ENCODE data around the gene DCDC2.
"Not testable (repeated sequence)": the region's sequence is repeated elsewhere in the genome, so short reads cannot be mapped to it uniquely, and the experiment has no call there.

The DCDC2 gene

DNA sequence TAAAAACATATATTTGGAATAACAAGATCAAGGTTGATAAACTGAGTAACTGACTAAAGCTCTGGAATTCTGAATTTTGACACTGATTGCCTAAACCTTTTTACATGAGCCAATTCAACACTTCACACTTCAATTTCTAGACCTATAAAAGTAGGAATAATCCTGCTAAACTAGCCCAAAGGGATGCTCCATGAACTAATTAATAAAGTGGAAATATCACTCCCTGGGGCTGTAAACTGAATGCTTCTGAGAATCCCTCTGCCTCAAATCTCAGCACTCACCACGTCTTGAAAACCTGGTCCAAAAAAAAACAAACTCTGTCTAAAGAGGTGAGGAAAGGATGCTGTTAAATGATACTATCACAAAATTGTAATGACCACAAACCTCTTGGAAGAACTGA is 50.9 kb downstream of the DCDC2 start:
- no peak overlapping the region for H3K4me3 ChIP-seq (ENCODE audit: low read depth, low read length)
- TF ChIP-seq, protein P1, sequence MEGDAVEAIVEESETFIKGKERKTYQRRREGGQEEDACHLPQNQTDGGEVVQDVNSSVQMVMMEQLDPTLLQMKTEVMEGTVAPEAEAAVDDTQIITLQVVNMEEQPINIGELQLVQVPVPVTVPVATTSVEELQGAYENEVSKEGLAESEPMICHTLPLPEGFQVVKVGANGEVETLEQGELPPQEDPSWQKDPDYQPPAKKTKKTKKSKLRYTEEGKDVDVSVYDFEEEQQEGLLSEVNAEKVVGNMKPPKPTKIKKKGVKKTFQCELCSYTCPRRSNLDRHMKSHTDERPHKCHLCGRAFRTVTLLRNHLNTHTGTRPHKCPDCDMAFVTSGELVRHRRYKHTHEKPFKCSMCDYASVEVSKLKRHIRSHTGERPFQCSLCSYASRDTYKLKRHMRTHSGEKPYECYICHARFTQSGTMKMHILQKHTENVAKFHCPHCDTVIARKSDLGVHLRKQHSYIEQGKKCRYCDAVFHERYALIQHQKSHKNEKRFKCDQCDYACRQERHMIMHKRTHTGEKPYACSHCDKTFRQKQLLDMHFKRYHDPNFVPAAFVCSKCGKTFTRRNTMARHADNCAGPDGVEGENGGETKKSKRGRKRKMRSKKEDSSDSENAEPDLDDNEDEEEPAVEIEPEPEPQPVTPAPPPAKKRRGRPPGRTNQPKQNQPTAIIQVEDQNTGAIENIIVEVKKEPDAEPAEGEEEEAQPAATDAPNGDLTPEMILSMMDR (IDR thresholded peaks at IDR 0.05; ENCODE audit: low read depth, low read length, missing control alignments) = no peak
- DNase-seq (ENCODE audit: low read depth) = no peak

DNA sequence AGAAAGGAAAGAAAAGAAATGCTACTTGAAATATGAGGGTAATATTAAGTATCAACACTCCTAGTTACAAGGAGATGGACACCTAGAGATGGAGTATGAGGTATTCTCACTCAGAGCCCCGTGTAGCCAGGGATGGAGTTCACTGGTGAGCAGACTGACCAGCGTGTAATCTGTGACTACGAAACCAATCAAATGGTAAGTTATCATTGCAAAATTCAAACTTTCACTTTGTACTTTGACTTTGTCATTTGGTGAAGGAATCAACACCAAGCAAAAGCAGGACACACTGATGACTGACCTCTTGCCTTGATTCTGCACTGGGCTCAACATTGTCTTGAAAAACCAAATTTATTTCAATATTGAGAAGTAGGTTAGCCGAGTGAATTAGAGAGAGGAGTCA is 51.8 kb downstream of the DCDC2 start:
- no peak overlapping the region for H3K4me3 ChIP-seq (ENCODE audit: low read depth, low read length)
- TF ChIP-seq, protein P1 (IDR thresholded peaks at IDR 0.05; ENCODE audit: low read depth, low read length, missing control alignments) = no peak
- DNase-seq (ENCODE audit: low read depth) = no peak

GRCh38 chr6:24296944-24297343 is 60.9 kb downstream of the DCDC2 start:
- H3K4me3 ChIP-seq (ENCODE audit: low read depth, low read length) = no peak overlapping the region
- TF ChIP-seq, protein P1 (IDR thresholded peaks at IDR 0.05; ENCODE audit: low read depth, low read length, missing control alignments) = no peak
- DNase-seq (ENCODE audit: low read depth) = no peak

DNA sequence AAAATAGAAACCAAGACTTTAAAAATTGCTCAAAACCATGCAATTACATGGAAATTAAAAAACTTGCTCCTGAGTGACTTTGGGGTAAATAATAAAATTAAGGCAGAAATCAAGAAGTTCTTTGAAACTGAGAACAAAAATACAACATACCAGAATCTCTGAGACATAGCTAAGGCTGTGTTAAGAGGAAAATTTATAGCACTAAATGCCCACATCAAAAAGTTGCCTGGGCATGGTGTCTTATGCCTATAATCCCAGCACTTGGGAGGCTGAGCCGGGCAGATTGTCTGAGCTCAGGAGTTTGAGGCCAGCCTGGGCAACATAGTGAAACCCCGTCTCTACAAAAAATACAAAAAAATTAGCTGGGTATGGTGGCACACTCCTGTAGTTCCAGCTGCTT is 64.0 kb downstream of the DCDC2 start:
- DNase-seq (ENCODE audit: low read depth) = not testable (repeated sequence)

DNA sequence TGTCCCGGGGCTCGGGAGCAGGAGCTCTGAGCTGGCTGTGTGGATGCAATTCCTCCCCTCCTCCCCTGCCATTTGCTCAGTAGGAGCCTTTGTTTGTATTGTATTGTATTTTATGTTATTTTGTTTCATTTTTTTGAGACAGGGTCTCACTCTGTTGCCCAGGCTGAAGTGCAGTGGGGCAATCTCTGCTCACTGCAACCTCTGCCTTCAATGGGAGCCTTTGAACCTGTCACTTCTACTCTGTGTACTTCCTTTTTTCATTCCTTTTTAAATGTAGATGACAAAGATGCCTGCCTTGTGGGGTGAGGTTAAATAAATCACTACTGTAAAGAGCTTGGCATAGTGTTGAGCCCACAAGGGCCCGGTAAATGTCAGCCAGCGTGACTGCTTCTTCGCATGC is 70.6 kb downstream of the DCDC2 start:
- no peak for DNase-seq (ENCODE audit: low read depth)
- no peak overlapping the region for H3K4me3 ChIP-seq (ENCODE audit: low read depth, low read length)
- TF ChIP-seq, protein P1 (IDR thresholded peaks at IDR 0.05; ENCODE audit: low read depth, low read length, missing control alignments) = no peak

More for the DNA sequence above, 64.0 kb downstream of the DCDC2 start:
- not testable (repeated sequence) for H3K4me3 ChIP-seq (ENCODE audit: low read depth, low read length)

- no peak overlapping the region for H3K4me3 ChIP-seq (ENCODE audit: low read depth, low read length)
- TF ChIP-seq, protein P1 (IDR thresholded peaks at IDR 0.05; ENCODE audit: low read depth, low read length, missing control alignments) = no peak
- no peak for DNase-seq (ENCODE audit: low read depth)
These were observed 73.9 kb downstream of the DCDC2 start for GRCh38 chr6:24284006-24284405.

GRCh38 chr6:24283043-24283985 is 74.5 kb downstream of the DCDC2 start:
- no peak overlapping the region for H3K4me3 ChIP-seq (ENCODE audit: low read depth, low read length)

More at GRCh38 chr6:24283043-24283985, 74.5 kb downstream of the DCDC2 start:
- TF ChIP-seq, protein P1 (IDR thresholded peaks at IDR 0.05; ENCODE audit: low read depth, low read length, missing control alignments) = peak; percentile 54
- peak; percentile 21 for DNase-seq (ENCODE audit: low read depth)
